Esophagus mucosa (tissue), 1 donor: ENCODE results near the gene LAMP5. TPM values are rescaled to one million over a fixed set of nuclear protein-coding genes. Genes with fewer than 3 reads are reported as not detected.

Source experiments
- ATAC-seq: fragments of 200-7000 bp; cut with Tn5 transposase; one replicate; pipeline ENCODE4 v1.9.1; 2020
- total RNA-seq: library from RNA; stranded (reverse); gene quantifications from one replicate; pipeline ENCODE4 v1.2.4, GENCODE V29; 2023
- donor health status: DM: yes; HTN: yes; CAD: no.

The LAMP5 gene, protein sequence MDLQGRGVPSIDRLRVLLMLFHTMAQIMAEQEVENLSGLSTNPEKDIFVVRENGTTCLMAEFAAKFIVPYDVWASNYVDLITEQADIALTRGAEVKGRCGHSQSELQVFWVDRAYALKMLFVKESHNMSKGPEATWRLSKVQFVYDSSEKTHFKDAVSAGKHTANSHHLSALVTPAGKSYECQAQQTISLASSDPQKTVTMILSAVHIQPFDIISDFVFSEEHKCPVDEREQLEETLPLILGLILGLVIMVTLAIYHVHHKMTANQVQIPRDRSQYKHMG
- not detected for total RNA-seq

GRCh38 chr20:9514461-9515213 lies at the start of gene LAMP5:
TSS of gene LAMP5 (plus strand) at chr20:9514590. CDS start at chr20:9514853, 263 bp downstream.
- peak; percentile 18 for ATAC-seq

DNA sequence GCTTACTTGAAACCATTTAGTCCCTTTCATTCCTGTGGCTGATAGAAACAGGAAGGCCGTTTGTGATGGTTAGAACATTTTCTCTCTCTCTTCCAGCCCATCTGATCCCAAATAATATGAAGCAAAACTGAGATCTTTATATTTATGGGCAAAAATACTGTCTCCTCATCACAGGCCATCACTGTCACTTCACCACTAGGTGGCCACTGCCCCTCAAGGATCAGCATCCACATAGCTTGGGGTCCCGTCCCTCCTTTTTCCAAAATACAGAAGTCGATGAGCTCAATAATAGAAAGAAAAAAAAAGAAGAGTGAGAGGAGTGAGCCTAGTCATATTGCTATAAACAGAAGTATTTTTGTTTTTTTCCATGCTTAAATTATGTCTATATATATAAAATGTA lies 46.4 kb upstream of the LAMP5 start:
- no peak for ATAC-seq

DNA sequence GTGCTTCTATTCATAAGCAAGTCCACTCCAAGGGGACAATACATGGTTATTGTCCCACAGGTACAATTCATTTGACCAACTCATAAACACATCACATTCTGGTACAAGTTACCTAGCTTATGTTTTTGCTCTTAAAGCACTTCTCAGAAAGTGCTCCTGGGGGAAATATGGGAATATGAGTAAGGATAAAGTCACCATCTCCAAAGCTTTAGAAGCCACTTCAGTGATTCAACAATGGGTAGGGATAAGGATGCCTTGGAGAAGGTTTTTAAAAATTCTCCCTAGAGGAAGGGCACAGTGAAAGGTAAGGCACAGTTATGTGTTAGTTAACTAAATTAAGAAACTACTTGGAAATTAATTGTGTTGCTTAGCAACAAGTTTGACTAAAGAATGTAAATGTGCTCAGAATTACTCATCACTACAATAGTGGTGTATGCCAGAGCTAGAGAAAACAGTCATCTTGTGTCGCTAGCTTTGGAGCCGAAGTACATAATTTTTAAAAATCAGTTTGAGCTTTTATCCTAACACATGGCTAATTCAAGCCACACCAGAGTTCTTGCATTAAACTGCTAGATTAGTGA lies 39.5 kb upstream of the LAMP5 start:
- ATAC-seq: no peak

GRCh38 chr20:9475456-9475855 lies 38.9 kb upstream of the LAMP5 start:
- ATAC-seq: no peak

DNA sequence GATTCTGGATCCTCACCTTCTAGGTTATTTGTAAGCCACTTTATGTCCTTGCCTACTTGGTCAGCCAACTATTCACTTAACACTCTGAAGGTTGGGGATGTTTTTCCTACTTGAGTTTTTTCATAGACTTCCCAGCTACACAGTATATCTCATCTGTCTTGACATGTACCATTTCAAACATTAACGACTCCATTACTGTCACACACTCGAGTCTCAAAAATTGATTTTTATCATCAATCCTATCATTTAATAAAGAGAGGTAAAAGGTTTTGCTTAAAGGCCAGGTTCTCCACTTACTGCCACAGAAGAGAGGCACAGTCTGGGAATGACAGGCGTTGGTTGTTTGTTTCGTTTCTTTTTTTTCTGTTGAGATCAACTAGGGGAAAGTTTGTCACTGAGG lies 38.2 kb upstream of the LAMP5 start:
- ATAC-seq: no peak

DNA sequence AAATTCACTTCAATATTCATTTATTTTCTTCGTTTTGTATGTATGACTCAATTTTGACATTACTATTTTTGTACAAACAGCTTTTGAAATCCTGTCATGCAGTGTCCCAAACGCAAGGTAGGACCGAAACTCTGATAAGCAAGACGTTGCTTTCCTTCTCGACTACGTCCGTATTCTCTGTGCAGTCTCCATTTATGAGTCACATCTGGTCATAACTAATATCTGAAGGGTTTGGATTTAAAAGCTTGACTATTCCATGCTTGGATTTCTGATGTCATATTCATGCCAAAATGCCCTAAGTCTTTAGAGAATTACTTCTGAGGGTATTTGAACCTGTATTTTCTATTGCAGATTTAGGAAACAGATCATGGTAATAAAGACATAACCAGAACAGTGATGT lies 37.8 kb upstream of the LAMP5 start:
- no peak for ATAC-seq

DNA sequence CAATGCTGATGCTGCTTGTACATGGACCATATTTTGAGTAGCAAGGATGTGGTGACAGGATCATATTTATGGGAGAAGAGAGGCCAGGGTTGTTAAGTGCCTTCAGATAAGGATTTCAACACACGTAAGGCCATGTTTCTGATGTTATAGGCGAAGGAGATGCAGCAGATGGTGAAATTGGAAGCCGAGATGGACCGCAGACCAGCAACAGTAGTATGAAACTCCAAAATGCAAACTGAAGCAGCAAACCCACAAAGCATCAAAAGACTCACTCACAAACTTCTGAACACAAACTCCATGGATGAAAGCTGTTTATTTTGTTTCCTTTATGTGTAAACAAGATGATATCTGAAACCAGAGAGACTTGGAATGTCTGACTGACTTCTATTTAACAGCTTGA lies 35.6 kb upstream of the LAMP5 start:
- ATAC-seq: no peak

- no peak for ATAC-seq
These were observed 34.3 kb upstream of the LAMP5 start for GRCh38 chr20:9480066-9480465.

GRCh38 chr20:9482180-9482579 lies 32.2 kb upstream of the LAMP5 start:
- no peak for ATAC-seq

- ATAC-seq: no peak
These were observed 31.3 kb upstream of the LAMP5 start for GRCh38 chr20:9483131-9483530.

DNA sequence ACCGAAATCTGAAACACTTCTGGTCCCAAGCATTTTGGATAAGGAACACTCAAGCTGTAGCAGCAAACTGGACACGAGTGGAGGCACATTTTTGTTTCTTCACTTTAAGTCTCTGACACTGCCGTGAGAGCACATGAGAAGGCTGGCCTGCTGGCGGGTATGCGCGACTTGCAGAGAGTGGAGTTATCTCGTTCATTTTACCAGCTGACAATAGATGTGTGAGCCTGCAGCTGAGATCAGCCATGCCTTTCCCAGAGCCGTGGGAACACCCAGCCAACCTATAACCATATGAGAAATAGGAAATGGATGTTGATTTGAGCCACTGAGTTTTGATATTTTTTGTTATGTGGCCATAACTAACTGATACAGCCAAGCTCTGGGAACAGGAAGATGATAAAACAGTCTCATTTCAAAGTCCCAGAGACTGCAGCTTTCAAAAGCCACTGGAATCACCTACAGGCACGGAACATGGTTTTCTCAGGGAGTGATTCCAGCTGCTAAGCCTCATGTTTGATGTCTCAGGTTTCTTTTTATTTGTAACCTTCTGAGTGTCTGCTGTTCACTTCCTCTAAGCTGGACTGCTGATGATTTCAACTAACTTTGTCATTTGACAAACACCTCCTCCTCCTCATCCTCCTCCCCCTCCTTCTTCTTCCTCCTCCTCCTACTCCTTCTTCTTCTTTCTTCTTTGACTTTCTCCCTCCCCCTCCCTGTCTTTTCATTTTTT lies 28.6 kb upstream of the LAMP5 start:
- no peak for ATAC-seq

GRCh38 chr20:9487231-9487630 lies 27.2 kb upstream of the LAMP5 start:
- no peak for ATAC-seq

GRCh38 chr20:9488063-9488462 lies 26.3 kb upstream of the LAMP5 start:
- no peak for ATAC-seq

DNA sequence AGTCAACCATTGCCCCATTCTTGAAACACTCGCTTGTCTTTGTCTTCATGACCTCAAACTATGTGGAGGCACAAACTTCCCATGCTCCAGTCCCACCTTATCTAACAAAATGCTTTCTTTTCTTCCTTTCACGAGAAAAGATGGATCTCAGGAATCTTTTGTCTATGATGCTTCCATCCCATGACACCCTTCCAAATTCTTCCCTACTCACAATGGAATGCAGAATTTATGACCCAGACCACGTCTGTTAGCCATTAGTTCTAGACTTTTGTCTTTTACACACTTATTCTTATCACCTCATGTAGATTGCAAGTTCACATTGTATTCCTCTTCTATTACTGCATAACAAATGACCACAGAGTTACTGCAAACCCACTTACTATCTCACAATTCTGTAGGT lies 24.2 kb upstream of the LAMP5 start:
- no peak for ATAC-seq

DNA sequence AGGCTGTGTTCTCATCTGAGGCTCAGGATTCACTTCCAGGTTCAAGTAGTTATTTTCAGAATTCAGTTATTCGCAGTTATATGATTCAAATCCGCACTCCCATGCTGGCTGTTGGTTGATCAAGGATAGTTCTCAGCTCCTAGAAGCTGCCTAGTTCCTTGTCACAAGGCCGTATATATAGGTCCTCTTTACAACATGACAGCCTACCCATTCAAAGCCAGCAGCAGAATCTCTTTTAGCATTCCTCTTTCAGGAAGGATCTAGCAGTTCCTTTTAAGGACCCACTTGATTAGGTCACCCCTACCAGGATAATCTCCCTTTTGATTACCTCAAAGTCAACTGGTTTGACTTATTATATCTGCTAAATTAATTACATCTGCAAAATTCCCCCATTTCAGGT lies 23.8 kb upstream of the LAMP5 start:
- ATAC-seq: no peak

DNA sequence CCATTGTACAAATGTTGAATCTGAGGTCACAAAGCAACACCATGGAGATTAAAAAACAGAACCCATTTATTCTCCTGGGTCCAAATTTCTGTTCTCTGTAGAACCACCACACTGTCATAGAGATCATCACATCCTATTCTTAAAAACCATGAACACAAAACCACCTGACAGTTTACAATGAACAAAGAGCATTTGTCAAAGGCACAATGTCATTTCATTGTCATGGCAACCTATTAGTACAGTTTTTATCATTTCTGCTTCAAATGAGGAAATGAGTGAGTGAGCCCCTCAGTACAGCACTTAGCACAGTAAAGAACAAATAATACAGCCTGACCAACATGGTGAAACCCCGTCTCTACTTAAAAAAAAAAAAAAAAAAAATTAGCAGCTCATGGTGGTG lies 23.1 kb upstream of the LAMP5 start:
- no peak for ATAC-seq

DNA sequence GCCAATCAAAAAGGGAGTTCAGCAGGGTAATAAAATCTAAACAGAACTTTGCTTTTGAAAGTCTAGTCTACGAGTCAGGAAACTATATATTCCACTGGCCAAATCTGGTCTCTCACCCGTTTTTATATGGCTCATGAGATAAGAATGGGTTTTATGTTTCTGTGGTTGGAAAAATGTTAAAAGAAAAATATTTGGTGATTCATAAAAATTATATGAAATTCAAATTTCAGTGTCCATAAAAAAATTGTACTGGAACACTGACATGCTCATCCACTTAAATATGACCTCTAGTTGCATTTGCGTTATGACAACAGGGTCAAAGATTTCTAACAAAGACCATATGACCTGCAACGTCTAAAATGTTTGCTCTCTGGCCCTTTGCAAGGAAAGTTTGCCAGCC lies 22.3 kb upstream of the LAMP5 start:
- no peak for ATAC-seq

DNA sequence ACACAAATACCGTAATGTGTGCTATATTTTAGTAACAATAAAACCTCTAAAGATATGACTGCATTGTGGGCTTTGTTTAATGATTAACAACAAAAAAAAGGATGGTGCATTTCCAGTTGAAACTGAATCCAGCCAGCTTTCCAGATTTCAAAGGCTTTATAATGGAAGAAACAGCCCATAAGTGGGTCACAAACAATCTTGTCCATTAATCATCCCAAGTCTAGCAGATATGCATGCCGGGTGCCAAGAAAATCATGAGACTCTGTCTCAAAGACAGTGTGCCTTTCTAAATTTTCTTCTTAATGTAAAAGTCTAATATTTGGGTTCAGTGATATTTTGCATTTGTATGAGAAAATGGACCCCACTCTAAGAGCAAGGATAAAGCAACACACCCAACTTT lies 20.6 kb upstream of the LAMP5 start:
- ATAC-seq: no peak

DNA sequence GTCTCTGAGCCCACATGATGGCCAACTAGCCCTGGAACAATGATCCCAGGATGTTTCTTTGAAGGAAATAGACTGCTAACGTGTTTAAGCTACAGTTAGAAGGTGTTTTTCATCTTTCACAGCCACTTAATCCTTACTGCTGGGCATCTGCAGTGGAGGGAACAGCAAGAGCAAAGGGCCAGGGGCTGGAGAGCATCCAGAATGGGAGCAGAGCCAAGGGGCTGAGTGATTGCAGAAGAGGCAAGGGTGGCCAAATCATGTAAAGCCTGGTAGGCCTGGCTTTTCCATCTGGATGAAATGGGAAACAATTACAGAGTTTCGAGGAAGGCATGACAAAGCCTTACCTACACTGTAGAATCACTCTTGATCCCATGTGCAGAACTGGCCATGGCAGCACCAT lies 18.7 kb upstream of the LAMP5 start:
- no peak for ATAC-seq

DNA sequence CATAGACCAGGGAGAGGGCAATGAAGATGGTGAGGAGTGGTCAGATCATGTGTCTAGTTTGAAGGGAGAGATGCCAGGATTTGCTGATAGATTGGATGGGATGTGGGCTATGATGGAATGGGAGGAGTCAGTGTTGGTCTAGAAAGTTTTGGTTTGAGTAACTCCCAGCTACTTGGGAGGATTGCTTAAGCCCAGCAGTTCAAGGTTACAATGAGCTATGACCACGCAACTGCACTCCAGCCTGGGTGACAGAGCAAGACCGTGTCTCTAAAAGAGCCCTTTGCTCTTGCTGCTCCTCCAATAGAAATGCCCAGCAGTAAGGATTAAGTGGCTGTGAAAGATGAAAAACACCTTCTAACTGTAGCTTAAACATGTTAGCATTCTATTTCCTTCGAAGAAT lies 18.2 kb upstream of the LAMP5 start:
- ATAC-seq: no peak

- ATAC-seq: no peak
These were observed 16.1 kb upstream of the LAMP5 start for GRCh38 chr20:9498322-9498721.

DNA sequence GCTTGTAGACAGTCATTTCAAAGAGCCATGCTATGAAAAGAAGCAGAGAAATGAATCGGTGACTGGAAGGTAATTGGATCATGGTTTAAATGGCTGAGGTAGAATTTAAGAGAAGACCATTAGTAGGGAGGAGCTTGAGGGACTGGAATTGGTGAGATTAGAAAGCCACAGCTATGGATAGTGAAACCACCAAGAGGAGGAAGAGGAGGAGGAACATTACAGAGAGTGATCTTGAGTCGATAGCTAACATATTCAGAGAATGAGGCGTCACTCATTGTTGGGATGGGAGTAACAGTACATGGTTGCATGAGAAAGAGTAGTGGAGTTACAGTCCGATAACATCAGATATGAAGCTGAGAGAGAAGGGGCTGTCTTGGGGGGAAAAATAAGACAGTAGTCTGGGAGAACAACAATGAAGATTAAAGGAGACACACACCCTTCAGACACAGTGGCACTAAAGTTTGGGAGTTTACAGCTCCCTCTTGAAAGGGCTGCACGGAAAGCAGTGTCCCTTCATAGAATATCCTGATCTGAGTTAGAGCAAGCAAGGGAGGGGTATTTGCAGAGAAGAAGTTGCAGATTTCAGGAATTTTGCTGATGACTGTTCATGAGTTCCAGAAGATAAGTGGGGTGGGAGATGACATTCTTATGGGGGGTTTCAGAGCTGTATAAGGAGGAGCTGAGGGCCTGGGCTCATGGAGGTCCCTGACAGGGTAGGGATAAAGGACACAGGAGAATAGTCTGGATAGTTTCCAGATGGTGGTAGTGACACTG lies 15.1 kb upstream of the LAMP5 start:
- ATAC-seq: no peak

GRCh38 chr20:9500121-9500520 lies 14.3 kb upstream of the LAMP5 start:
- ATAC-seq: no peak
